Neural crest cell (in vitro differentiated cells): ENCODE measurements around the gene WNT11. TPM values are rescaled to one million over a fixed set of nuclear protein-coding genes. Genes with fewer than 3 reads are reported as not detected.

Source experiments
- DNase-seq: peaks from one replicate; pipeline ENCODE4 v3.0.0; 2021; ENCODE audit warnings: low read depth, mixed read lengths, low spot score
- H3K27ac Mint-ChIP-seq: one replicate; pipeline ENCODE4 v1.8.0; 2021; ENCODE audit warnings: mild to moderate bottlenecking, mixed read lengths; ENCODE audit not compliant: unreplicated experiment
- H3K27me3 Mint-ChIP-seq: 2 replicates; pipeline ENCODE4 v1.8.0; 2021; ENCODE audit warnings: low read depth, mild to moderate bottlenecking, mixed read lengths
- H3K36me3 Mint-ChIP-seq: 2 replicates; pipeline ENCODE4 v1.8.0; 2021; ENCODE audit warnings: low read depth, mild to moderate bottlenecking, mixed read lengths
- H3K4me1 Mint-ChIP-seq: 2 replicates; pipeline ENCODE4 v1.8.0; 2021; ENCODE audit warnings: mixed read lengths
- H3K4me3 Mint-ChIP-seq: one replicate; pipeline ENCODE4 v1.8.0; 2021; ENCODE audit warnings: mild to moderate bottlenecking, mixed read lengths
- H3K9me3 Mint-ChIP-seq: 2 replicates; pipeline ENCODE4 v1.8.0; 2021; ENCODE audit warnings: mixed read lengths
- CTCF ChIP-seq: fragments of 200-600 bp; sonication (generic); conservative IDR thresholded peaks from 2 replicates; pipeline ENCODE4 v1.5.0; 2021; ENCODE audit warnings: antibody characterized with exemption, mild to moderate bottlenecking
- total RNA-seq: library from RNA; stranded (reverse); gene quantifications from 2 replicates; pipeline ENCODE4 v1.2.1, GENCODE V29; 2021

WNT11 gene
- total RNA-seq, 1 donor from 2014 or later: 0.19 TPM

- H3K4me3 Mint-ChIP-seq: no peak overlapping the region
- no peak overlapping the region for H3K27ac Mint-ChIP-seq
- DNase-seq: no peak
- H3K27me3 Mint-ChIP-seq: peaks cover 23% of the 10 kb centered on the region
- H3K4me1 Mint-ChIP-seq: peaks cover 12% of the 10 kb centered on the region
- no peak for TF ChIP-seq CTCF
- H3K36me3 Mint-ChIP-seq: no peaks in the 10 kb centered on the region
- no peaks in the 10 kb centered on the region for H3K9me3 Mint-ChIP-seq
Measured at GRCh38 chr11:76217653-76218160, 11.4 kb upstream of the WNT11 start.

- Mint-ChIP-seq H3K27me3 (peaks cover 33% of the 10 kb centered on the region), H3K4me3 (no peak overlapping the region), H3K36me3 (no peaks in the 10 kb centered on the region), H3K4me1 (peaks cover 12% of the 10 kb centered on the region), H3K27ac (no peak overlapping the region), H3K9me3 (no peaks in the 10 kb centered on the region)
- no peak for DNase-seq
- TF ChIP-seq CTCF: no peak
Measured at GRCh38 chr11:76216536-76217325, 10.4 kb upstream of the WNT11 start.

- Mint-ChIP-seq H3K27me3 (peaks cover 40% of the 10 kb centered on the region), H3K4me3 (no peak overlapping the region), H3K9me3 (no peaks in the 10 kb centered on the region), H3K27ac (no peak overlapping the region), H3K36me3 (no peaks in the 10 kb centered on the region), H3K4me1 (peaks cover 12% of the 10 kb centered on the region)
- no peak for TF ChIP-seq CTCF
- no peak for DNase-seq
Measured at GRCh38 chr11:76215941-76216340, 9.6 kb upstream of the WNT11 start.

- Mint-ChIP-seq H3K27ac (no peak overlapping the region), H3K36me3 (no peaks in the 10 kb centered on the region), H3K9me3 (no peaks in the 10 kb centered on the region), H3K4me1 (peaks cover 15% of the 10 kb centered on the region), H3K4me3 (no peak overlapping the region), H3K27me3 (peaks cover 46% of the 10 kb centered on the region)
- no peak for TF ChIP-seq CTCF
- no peak for DNase-seq
Measured at GRCh38 chr11:76214968-76215548, 8.8 kb upstream of the WNT11 start.

GRCh38 chr11:76214186-76214585 lies 7.9 kb upstream of the WNT11 start:
- Mint-ChIP-seq H3K27ac (no peak overlapping the region), H3K27me3 (peaks cover 52% of the 10 kb centered on the region), H3K9me3 (no peaks in the 10 kb centered on the region), H3K4me3 (peak overlapping the region; percentile 19), H3K36me3 (no peaks in the 10 kb centered on the region), H3K4me1 (peaks cover 15% of the 10 kb centered on the region)
- DNase-seq: no peak
- TF ChIP-seq CTCF: no peak
